H7 (cell line): Measurements from ENCODE around the gene RPAP2. TPM values are rescaled to one million over a fixed set of nuclear protein-coding genes. Genes with fewer than 3 reads are reported as not detected.
"Not testable (repeated sequence)": the region's sequence is repeated elsewhere in the genome, so short reads cannot be mapped to it uniquely, and the experiment has no call there.

Experiments
- DNase-seq: peaks from one replicate; pipeline ENCODE4 v3.0.0; 2012
- H3K27me3 ChIP-seq: 2 replicates; pipeline ENCODE4 v1.6.0; 2011; ENCODE audit warnings: mild to moderate bottlenecking, low read length; ENCODE audit not compliant: control insufficient read depth, insufficient read depth
- H3K36me3 ChIP-seq: replicated peaks from 2 replicates; pipeline ENCODE4 v1.5.1; 2011; ENCODE audit warnings: low read length; ENCODE audit not compliant: control insufficient read depth, insufficient read depth
- H3K4me3 ChIP-seq: 2 replicates; pipeline ENCODE4 v1.5.1; 2011; ENCODE audit warnings: low read depth, mild to moderate bottlenecking, control low read depth, low read length, moderate library complexity; ENCODE audit not compliant: insufficient read depth
- total RNA-seq: library from RNA; depleted of rRNA; stranded (reverse); fragments of >200 nt; shearing (Covaris generic); gene quantifications from 2 replicates; pipeline ENCODE4 v1.2.3, GENCODE V29; 2014

Gene RPAP2
- total RNA-seq, 1 experiment from 2014 or later: 28.3 TPM

GRCh38 chr1:92377991-92378390 lies 79.1 kb downstream of the RPAP2 start:
- not testable (repeated sequence) for DNase-seq, H3K4me3 ChIP-seq, H3K36me3 ChIP-seq, H3K27me3 ChIP-seq

- H3K27me3 ChIP-seq: no peaks in the 10 kb centered on the region
- DNase-seq: no peak
- no peaks in the 10 kb centered on the region for H3K36me3 ChIP-seq
- H3K4me3 ChIP-seq: no peak overlapping the region
Observed at GRCh38 chr1:92380867-92381266, 82.0 kb downstream of the RPAP2 start.

GRCh38 chr1:92393966-92394365 lies 95.1 kb downstream of the RPAP2 start:
- H3K36me3 ChIP-seq, H3K27me3 ChIP-seq, H3K4me3 ChIP-seq, DNase-seq: not testable (repeated sequence)

GRCh38 chr1:92398519-92398918 lies 99.7 kb downstream of the RPAP2 start:
- no peaks in the 10 kb centered on the region for H3K27me3 ChIP-seq
- H3K4me3 ChIP-seq: no peak overlapping the region
- DNase-seq: no peak
- no peaks in the 10 kb centered on the region for H3K36me3 ChIP-seq

- DNase-seq: no peak
- Histone ChIP-seq H3K27me3 (no peaks in the 10 kb centered on the region), H3K36me3 (no peaks in the 10 kb centered on the region), H3K4me3 (no peak overlapping the region)
Observed at GRCh38 chr1:92399076-92399475, 100.2 kb downstream of the RPAP2 start.

GRCh38 chr1:92404661-92405060 lies 105.8 kb downstream of the RPAP2 start:
- no peak overlapping the region for H3K4me3 ChIP-seq
- H3K36me3 ChIP-seq: no peaks in the 10 kb centered on the region
- H3K27me3 ChIP-seq: no peaks in the 10 kb centered on the region
- no peak for DNase-seq

- H3K36me3 ChIP-seq: no peaks in the 10 kb centered on the region
- no peaks in the 10 kb centered on the region for H3K27me3 ChIP-seq
- DNase-seq: no peak
- H3K4me3 ChIP-seq: no peak overlapping the region
Observed at GRCh38 chr1:92408825-92409224, 110.0 kb downstream of the RPAP2 start.

GRCh38 chr1:92409946-92410549 lies 111.2 kb downstream of the RPAP2 start:
- Histone ChIP-seq H3K4me3 (no peak overlapping the region), H3K27me3 (no peaks in the 10 kb centered on the region), H3K36me3 (no peaks in the 10 kb centered on the region)
- DNase-seq: peak; percentile 13

- DNase-seq: no peak
- Histone ChIP-seq H3K27me3 (no peaks in the 10 kb centered on the region), H3K4me3 (no peak overlapping the region), H3K36me3 (no peaks in the 10 kb centered on the region)
Observed at GRCh38 chr1:92410706-92411105, 111.8 kb downstream of the RPAP2 start.

- no peaks in the 10 kb centered on the region for H3K27me3 ChIP-seq
- H3K4me3 ChIP-seq: no peak overlapping the region
- no peak for DNase-seq
- no peaks in the 10 kb centered on the region for H3K36me3 ChIP-seq
Observed at GRCh38 chr1:92411511-92411910, 112.7 kb downstream of the RPAP2 start.

- H3K36me3 ChIP-seq: no peaks in the 10 kb centered on the region
- DNase-seq: no peak
- no peaks in the 10 kb centered on the region for H3K27me3 ChIP-seq
- no peak overlapping the region for H3K4me3 ChIP-seq
Observed at GRCh38 chr1:92419642-92420041, 120.8 kb downstream of the RPAP2 start.

GRCh38 chr1:92424381-92424780 lies 125.5 kb downstream of the RPAP2 start:
- Histone ChIP-seq H3K36me3 (no peaks in the 10 kb centered on the region), H3K4me3 (no peak overlapping the region), H3K27me3 (no peaks in the 10 kb centered on the region)
- no peak for DNase-seq

- peak; percentile 43 for DNase-seq
- H3K27me3 ChIP-seq: no peaks in the 10 kb centered on the region
- H3K4me3 ChIP-seq: no peak overlapping the region
- no peaks in the 10 kb centered on the region for H3K36me3 ChIP-seq
Observed at GRCh38 chr1:92425617-92426016, 126.8 kb downstream of the RPAP2 start.

GRCh38 chr1:92430030-92430429 lies 131.2 kb downstream of the RPAP2 start:
- Histone ChIP-seq H3K27me3 (no peaks in the 10 kb centered on the region), H3K4me3 (no peak overlapping the region), H3K36me3 (no peaks in the 10 kb centered on the region)
- DNase-seq: no peak

- not testable (repeated sequence) for H3K4me3 ChIP-seq, H3K36me3 ChIP-seq, DNase-seq, H3K27me3 ChIP-seq
Observed at GRCh38 chr1:92434572-92434971, 135.7 kb downstream of the RPAP2 start.

- no peaks in the 10 kb centered on the region for H3K27me3 ChIP-seq
- DNase-seq: no peak
- H3K36me3 ChIP-seq: no peaks in the 10 kb centered on the region
- no peak overlapping the region for H3K4me3 ChIP-seq
Observed at GRCh38 chr1:92439291-92439690, 140.4 kb downstream of the RPAP2 start.
